Gastroesophageal sphincter (tissue), 4 donors: Measurements from ENCODE around the gene ZNF880. TPM values are rescaled to one million over a fixed set of nuclear protein-coding genes. Genes with fewer than 3 reads are reported as not detected.

Source experiments
- ATAC-seq: fragments of 150-250 bp; one replicate; pipeline ENCODE4 v1.9.1; 2016; ENCODE audit warnings: mild to moderate bottlenecking, moderate library complexity
- H3K27ac ChIP-seq, 4 donors: fragments of 200-600 bp; sonication (generic) in 3 of 4; 1 replicate in 3 of 4; 2 replicates in 1 of 4; pipeline ENCODE4 v1.5.1; 2016 to 2019
- H3K27me3 ChIP-seq: fragments of 200-600 bp; sonication (generic); one replicate; pipeline ENCODE4 v1.5.1; 2019
- H3K36me3 ChIP-seq, 2 donors: fragments of 200-600 bp; sonication (generic); one replicate each; pipeline ENCODE4 v1.5.1; 2019; ENCODE audit warnings: control low read depth in 1 of 2
- H3K4me1 ChIP-seq, 3 donors: fragments of 200-600 bp; sonication (generic); 1 replicate in 2 of 3; 2 replicates in 1 of 3; pipeline ENCODE4 v1.5.1; 2016 to 2019; ENCODE audit warnings: control low read depth in 2 of 3
- H3K4me3 ChIP-seq, 2 donors: fragments of 200-600 bp; sonication (generic); one replicate each; pipeline ENCODE4 v1.5.1; 2019; ENCODE audit warnings: mild to moderate bottlenecking in 1 of 2, moderate library complexity in 1 of 2
- H3K9me3 ChIP-seq, 3 donors: fragments of 200-600 bp; sonication (generic); one replicate each; pipeline ENCODE4 v1.5.1; 2017 to 2019; ENCODE audit warnings: control low read depth in 2 of 3
- CTCF ChIP-seq, 4 experiments: fragments of 200-600 bp in 2 of 4; fragments of 450-650 bp in 2 of 4; sonication (generic) in 1 of 4; IDR thresholded peaks; one replicate each; pipeline ENCODE4 v1.5.1; 2017 to 2019; ENCODE audit warnings: antibody characterized with exemption in 4 of 4, mild to moderate bottlenecking in 2 of 4, moderate library complexity in 2 of 4
- EP300 ChIP-seq: sonication (generic); formaldehyde crosslinking; IDR thresholded peaks from one replicate; pipeline ENCODE4 v1.6.1; 2017; ENCODE audit warnings: antibody characterized with exemption, mild to moderate bottlenecking
- POLR2A ChIP-seq, 2 donors: fragments of 450-650 bp; IDR thresholded peaks; one replicate each; pipeline ENCODE4 v1.6.1; 2017; ENCODE audit warnings: antibody characterized with exemption in 2 of 2, mild to moderate bottlenecking in 2 of 2, moderate library complexity in 1 of 2
- POLR2AphosphoS5 ChIP-seq: sonication (generic); formaldehyde crosslinking; IDR thresholded peaks from one replicate; pipeline ENCODE4 v1.6.1; 2017; ENCODE audit warnings: antibody characterized with exemption
- WGBS, 2 donors: methylation state at CpG; one replicate each; pipeline ENCODE4 v1.1.5; 2018; ENCODE audit warnings: low coverage in 1 of 2; 5-methylcytosine and 5-hydroxymethylcytosine counted together
- total RNA-seq, 4 donors: library from RNA; depleted of rRNA; stranded (reverse); fragments of >200 nt; gene quantifications; one replicate each; pipeline ENCODE4 v1.1.0, GENCODE V29; 2016

Gene ZNF880
- total RNA-seq, result 10 to 100 TPM; 16.0 to 29.5 (median 27.6) TPM

GRCh38 chr19:52369559-52370340, at the start of gene ZNF880:
TSS of gene ZNF880 (plus strand) at chr19:52369923. CDS start at chr19:52369966, 43 bp downstream.
- TF ChIP-seq EP300 (no peak), POLR2AphosphoS5 (peak; percentile 84), CTCF (IDR thresholded peaks at IDR 0.05) (peak in 1 of 4 experiments; percentile 28), POLR2A (IDR thresholded peaks at IDR 0.05) (peak; percentile 18 to 52)
- WGBS, 2 donors, result 0 to 1% methylated on average over 7 to 31 of the region's 52 CpGs
- peaks cover 0 to 6% (median 2%) of the 10 kb centered on the region in 3 donors for H3K4me1 ChIP-seq
- ATAC-seq, result peak; percentile 99
- peaks cover 0 to 55% of the 10 kb centered on the region in 2 donors for H3K36me3 ChIP-seq
- H3K27me3 ChIP-seq, result no peaks in the 10 kb centered on the region
- H3K27ac ChIP-seq, result peak within 1 kb of the TSS; percentile 76 to 95 (median 95)
- peak within 1 kb of the TSS; percentile 56 to 72 for H3K4me3 ChIP-seq
- H3K9me3 ChIP-seq, result peaks cover 0 to 48% (median 0%) of the 10 kb centered on the region in 3 donors

GRCh38 chr19:52322429-52322828, 47.3 kb upstream of the ZNF880 start:
- Histone ChIP-seq H3K4me1 (no peaks in the 10 kb centered on the region), H3K27me3 (no peaks in the 10 kb centered on the region), H3K4me3 (no peak overlapping the region), H3K9me3 (peaks cover 7 to 100% (median 35%) of the 10 kb centered on the region in 3 donors), H3K36me3 (peaks cover 21 to 71% of the 10 kb centered on the region in 2 donors), H3K27ac (no peak overlapping the region)
- no peak for ATAC-seq
- TF ChIP-seq CTCF (IDR thresholded peaks at IDR 0.05) (no peak), EP300 (no peak)
- WGBS, 2 donors, result 96 to 100% methylated on average over 2 to 6 of the region's 6 CpGs

GRCh38 chr19:52331757-52332156, 38.0 kb upstream of the ZNF880 start:
- 65 to 78% methylated on average over 5 to 7 of the region's 10 CpGs for WGBS, 2 donors
- Histone ChIP-seq H3K4me3 (no peak overlapping the region), H3K27me3 (no peaks in the 10 kb centered on the region), H3K36me3 (no peaks in the 10 kb centered on the region), H3K4me1 (peaks cover 0 to 7% (median under 1%) of the 10 kb centered on the region in 3 donors), H3K27ac (no peak overlapping the region), H3K9me3 (peaks cover 0 to 87% (median 4%) of the 10 kb centered on the region in 3 donors)
- ATAC-seq, result no peak
- TF ChIP-seq CTCF (IDR thresholded peaks at IDR 0.05), result no peak
- TF ChIP-seq POLR2AphosphoS5, result no peak
- TF ChIP-seq EP300, result no peak
- no peak for TF ChIP-seq POLR2A (IDR thresholded peaks at IDR 0.05)

- WGBS, 2 donors, result 51 to 100% methylated on average over 1 to 6 of the region's 9 CpGs
- H3K4me1 ChIP-seq, result peaks cover 0 to 15% (median 5%) of the 10 kb centered on the region in 3 donors
- peak overlapping the region; percentile 59 to 74 for H3K4me3 ChIP-seq
- TF ChIP-seq POLR2A (IDR thresholded peaks at IDR 0.05), result no peak
- no peak for TF ChIP-seq EP300
- TF ChIP-seq CTCF (IDR thresholded peaks at IDR 0.05), result no peak
- no peak for TF ChIP-seq POLR2AphosphoS5
- peak overlapping the region in 3 of 4 donors; percentile 81 to 87 (median 84) for H3K27ac ChIP-seq
- peaks cover 0 to 48% (median 4%) of the 10 kb centered on the region in 3 donors for H3K9me3 ChIP-seq
- H3K36me3 ChIP-seq, result peaks cover 0 to 6% of the 10 kb centered on the region in 2 donors
- no peaks in the 10 kb centered on the region for H3K27me3 ChIP-seq
- peak; percentile 55 for ATAC-seq
Measured at GRCh38 chr19:52335768-52336116, 34.0 kb upstream of the ZNF880 start.
